ENCODE results near the gene OR5A1. TPM values are rescaled to one million over a fixed set of nuclear protein-coding genes. Genes with fewer than 3 reads are reported as not detected.

Gene OR5A1
- total and polyA plus RNA-seq, 2 donors (not counting 3 experiments of a cell fraction or from before 2014, with no cell fraction given), result not detected

GRCh38 chr11:59426361-59427067 lies 9.8 kb upstream of the OR5A1 start, which contains the start of gene OR5A2:
TSS of gene OR5A2 (minus strand) at chr11:59426413. CDS start at chr11:59422953, 3,460 bp downstream.
- ChIA-PET CTCF (interaction anchor here (1.1 to 1.3 kb wide), 2 partner anchors 24 to 255 kb away, joined by 3 read pairs; partner anchors contain the start of gene DTX4), POLR2A (no interaction called here)
- TF ChIP-seq MAX (IDR thresholded peaks at IDR 0.05; ENCODE audit: insufficient read depth, insufficient read length), result no peak
- no peak for TF ChIP-seq POLR2AphosphoS5 (IDR thresholded peaks at IDR 0.05; ENCODE audit: insufficient read depth, low read depth, low read length)
- TF ChIP-seq GATA2 (IDR thresholded peaks at IDR 0.05; ENCODE audit: insufficient read depth, insufficient read length, low read depth, low read length), result no peak
- no peak for TF ChIP-seq EZH2 (IDR thresholded peaks at IDR 0.05; ENCODE audit: borderline replicate concordance, low read depth, low read length, severe bottlenecking)
- no peak for TF ChIP-seq FOS (IDR thresholded peaks at IDR 0.05; ENCODE audit: borderline replicate concordance, insufficient read depth, low read length)
- no peak for TF ChIP-seq POLR2A (IDR thresholded peaks at IDR 0.05; ENCODE audit: low read depth, low read length)
- TF ChIP-seq JUN (IDR thresholded peaks at IDR 0.05; ENCODE audit: borderline replicate concordance, insufficient read depth, insufficient read length, low read depth), result no peak
- TF ChIP-seq CTCF (IDR thresholded peaks at IDR 0.05; ENCODE audit: extremely low read depth in 1 of 2, insufficient read depth in 1 of 2, low read depth in 1 of 2, low read length in 2 of 2), result no peak
- TF ChIP-seq MYC (IDR thresholded peaks at IDR 0.05; ENCODE audit: low read depth, low read length), result no peak
- no peaks in the 10 kb centered on the region for H4K20me1 ChIP-seq (replicated peaks; ENCODE audit: control insufficient read depth, extremely low read depth, insufficient read depth, low read length)
- no peaks in the 10 kb centered on the region for H3K9me3 ChIP-seq (replicated peaks; ENCODE audit: control insufficient read depth, insufficient read depth, low read length)
- H3K79me2 ChIP-seq (ENCODE audit: control insufficient read depth, insufficient read depth, low read length), result no peaks in the 10 kb centered on the region
- DNase-seq (ENCODE audit: low read depth, low spot score) (no peak), FAIRE-seq (no peak)
- H3K36me3 ChIP-seq (ENCODE audit: control insufficient read depth in 2 of 2, extremely low read depth in 1 of 2, insufficient read depth in 2 of 2, low read length in 2 of 2), result no peaks in the 10 kb centered on the region
- peaks cover 0 to 2% of the 10 kb centered on the region in 2 experiments for H3K27me3 ChIP-seq (ENCODE audit: control insufficient read depth in 2 of 2, insufficient read depth in 2 of 2, low read length in 2 of 2)
- intact Hi-C loops (cut with micrococcal nuclease), result no loop called here
- no peak within 1 kb of the TSS for H3K27ac ChIP-seq (ENCODE audit: insufficient read depth, low read depth, low read length)
- no TSS peak for BruUV-seq (replicated peaks)
- no peaks in the 10 kb centered on the region for H3K9me1 ChIP-seq (replicated peaks; ENCODE audit: control insufficient read depth, extremely low read depth, insufficient read depth, low read length)
- no peaks in the 10 kb centered on the region for H3K4me1 ChIP-seq (ENCODE audit: control insufficient read depth, extremely low read depth, insufficient read depth, low read length)
- no peak within 1 kb of the TSS for H2AFZ ChIP-seq (ENCODE audit: low read depth, low read length)
- H3K4me2 ChIP-seq (ENCODE audit: insufficient read depth, low read length), result no peak within 1 kb of the TSS
- dilution Hi-C loops (cut with MboI; ENCODE audit: extremely low pct_ligation_motif_present, low sequenced_read_pairs), result no loop called here
- no peak within 1 kb of the TSS for H3K4me3 ChIP-seq (replicated peaks in 1 of 3; ENCODE audit: insufficient read depth in 1 of 3, low read depth in 1 of 3, low read length in 3 of 3)
- no peak within 1 kb of the TSS for H3K9ac ChIP-seq (replicated peaks; ENCODE audit: extremely low read depth, insufficient read depth, low read length)

Data from endothelial cell of umbilical vein (primary cell).